Measurements from ENCODE around the gene GABRG3. TPM values are rescaled to one million over a fixed set of nuclear protein-coding genes. Genes with fewer than 3 reads are reported as not detected.
A peak's percentile ranks its signal among the peaks of the same experiment; 100 is the strongest.

The GABRG3 gene
- total RNA-seq, 1 donor from 2014 or later: not detected

DNA sequence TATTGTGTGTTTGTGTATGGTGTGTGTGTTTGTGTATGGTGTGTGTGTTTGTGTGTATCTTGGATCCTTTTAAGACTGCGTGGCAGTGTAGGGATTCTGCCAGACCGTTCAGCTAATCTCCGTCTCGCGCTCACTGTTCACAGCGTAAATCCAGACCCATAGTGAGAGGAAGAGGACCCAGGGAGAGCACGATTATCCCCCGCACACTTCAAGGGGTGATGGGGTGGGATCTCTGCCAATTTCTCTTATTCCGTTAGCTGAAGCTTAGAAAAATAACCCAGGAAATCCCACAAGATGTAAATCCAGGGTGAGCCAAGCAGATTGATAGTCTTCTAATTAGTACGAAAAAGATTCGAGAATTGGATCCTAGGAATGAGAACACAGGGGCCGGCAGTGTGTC lies 381.2 kb downstream of the GABRG3 start:
- DNase-seq (no peak), ATAC-seq (no peak)
- no peaks in the 10 kb centered on the region for H3K9me3 ChIP-seq
- no peaks in the 10 kb centered on the region for H3K4me1 ChIP-seq
- TF ChIP-seq, protein P1, sequence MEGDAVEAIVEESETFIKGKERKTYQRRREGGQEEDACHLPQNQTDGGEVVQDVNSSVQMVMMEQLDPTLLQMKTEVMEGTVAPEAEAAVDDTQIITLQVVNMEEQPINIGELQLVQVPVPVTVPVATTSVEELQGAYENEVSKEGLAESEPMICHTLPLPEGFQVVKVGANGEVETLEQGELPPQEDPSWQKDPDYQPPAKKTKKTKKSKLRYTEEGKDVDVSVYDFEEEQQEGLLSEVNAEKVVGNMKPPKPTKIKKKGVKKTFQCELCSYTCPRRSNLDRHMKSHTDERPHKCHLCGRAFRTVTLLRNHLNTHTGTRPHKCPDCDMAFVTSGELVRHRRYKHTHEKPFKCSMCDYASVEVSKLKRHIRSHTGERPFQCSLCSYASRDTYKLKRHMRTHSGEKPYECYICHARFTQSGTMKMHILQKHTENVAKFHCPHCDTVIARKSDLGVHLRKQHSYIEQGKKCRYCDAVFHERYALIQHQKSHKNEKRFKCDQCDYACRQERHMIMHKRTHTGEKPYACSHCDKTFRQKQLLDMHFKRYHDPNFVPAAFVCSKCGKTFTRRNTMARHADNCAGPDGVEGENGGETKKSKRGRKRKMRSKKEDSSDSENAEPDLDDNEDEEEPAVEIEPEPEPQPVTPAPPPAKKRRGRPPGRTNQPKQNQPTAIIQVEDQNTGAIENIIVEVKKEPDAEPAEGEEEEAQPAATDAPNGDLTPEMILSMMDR (IDR thresholded peaks at IDR 0.05): no peak
- no peaks in the 10 kb centered on the region for H3K36me3 ChIP-seq
- intact Hi-C loops (cut with DNase I): no loop called here
- no peak overlapping the region for H3K4me3 ChIP-seq
- peaks cover 3% of the 10 kb centered on the region for H3K27me3 ChIP-seq (ENCODE audit: low read depth)
- no peak overlapping the region for H3K27ac ChIP-seq

DNA sequence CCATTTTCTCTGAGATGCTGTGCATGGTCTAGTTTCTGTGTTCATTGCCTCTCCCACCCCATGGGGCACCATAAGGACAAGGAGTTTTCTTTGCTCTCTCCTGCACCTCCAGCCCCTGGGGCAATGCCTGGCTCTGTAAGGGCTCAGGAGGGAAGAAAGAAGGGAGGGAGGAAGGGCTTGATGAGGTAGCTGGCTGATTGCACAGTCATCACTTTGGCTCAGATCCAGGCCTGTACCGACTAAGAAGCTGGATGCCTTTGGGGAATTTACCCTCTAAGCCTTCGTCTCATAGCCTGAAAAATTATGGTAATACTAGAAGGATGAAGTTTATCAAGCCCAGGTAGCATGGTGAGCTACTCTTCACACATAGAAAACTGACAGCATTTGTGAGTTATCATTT lies 382.9 kb downstream of the GABRG3 start:
- Histone ChIP-seq H3K27me3 (ENCODE audit: low read depth) (peaks cover 3% of the 10 kb centered on the region), H3K4me1 (no peaks in the 10 kb centered on the region), H3K36me3 (no peaks in the 10 kb centered on the region), H3K4me3 (no peak overlapping the region), H3K9me3 (no peaks in the 10 kb centered on the region), H3K27ac (no peak overlapping the region)
- intact Hi-C loops (cut with DNase I): no loop called here
- ATAC-seq: no peak
- DNase-seq: no peak
- TF ChIP-seq, protein P1 (IDR thresholded peaks at IDR 0.05): no peak

DNA sequence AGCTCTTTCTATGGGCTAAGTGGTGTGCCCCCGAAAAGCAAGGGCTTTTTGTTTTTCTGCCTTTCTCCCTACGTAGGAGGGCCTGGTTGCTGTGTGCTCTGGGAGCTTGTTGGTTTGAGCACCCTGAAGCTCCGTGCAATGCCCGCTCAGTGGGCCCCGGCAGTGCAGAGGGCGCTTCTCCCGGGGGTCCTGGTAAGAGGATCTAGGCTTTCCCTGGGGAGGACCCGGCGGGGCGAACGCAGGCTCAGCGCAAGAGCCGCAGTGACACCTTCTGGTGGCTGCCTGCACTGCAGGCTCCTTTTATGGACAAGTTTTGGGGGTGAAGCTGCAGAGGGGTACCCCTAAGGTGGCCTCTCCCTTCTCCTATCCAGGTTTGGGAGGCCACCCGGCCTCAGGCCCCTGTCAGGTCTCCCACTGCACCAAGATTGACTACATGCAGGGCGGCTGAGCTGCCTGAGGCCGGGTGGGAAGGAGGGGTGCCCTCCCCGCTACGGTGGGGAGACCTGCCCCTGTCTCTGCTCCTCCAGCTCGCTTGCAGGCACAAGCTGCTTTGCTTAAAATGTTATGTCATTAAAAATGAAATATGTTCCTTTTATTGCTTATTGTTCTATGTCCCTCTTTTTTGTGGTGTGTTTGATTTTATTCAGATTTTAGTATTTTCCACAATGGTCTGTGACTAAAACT lies 387.9 kb downstream of the GABRG3 start:
- H3K27me3 ChIP-seq (ENCODE audit: low read depth): peaks cover 3% of the 10 kb centered on the region
- H3K36me3 ChIP-seq: no peaks in the 10 kb centered on the region
- TF ChIP-seq, protein P1 (IDR thresholded peaks at IDR 0.05): peak; percentile 72
- ATAC-seq: peak; percentile 32 to 33
- intact Hi-C loops (cut with DNase I): no loop called here
- no peak overlapping the region for H3K4me3 ChIP-seq
- DNase-seq: no peak
- H3K27ac ChIP-seq: no peak overlapping the region
- H3K4me1 ChIP-seq: no peaks in the 10 kb centered on the region
- no peaks in the 10 kb centered on the region for H3K9me3 ChIP-seq

DNA sequence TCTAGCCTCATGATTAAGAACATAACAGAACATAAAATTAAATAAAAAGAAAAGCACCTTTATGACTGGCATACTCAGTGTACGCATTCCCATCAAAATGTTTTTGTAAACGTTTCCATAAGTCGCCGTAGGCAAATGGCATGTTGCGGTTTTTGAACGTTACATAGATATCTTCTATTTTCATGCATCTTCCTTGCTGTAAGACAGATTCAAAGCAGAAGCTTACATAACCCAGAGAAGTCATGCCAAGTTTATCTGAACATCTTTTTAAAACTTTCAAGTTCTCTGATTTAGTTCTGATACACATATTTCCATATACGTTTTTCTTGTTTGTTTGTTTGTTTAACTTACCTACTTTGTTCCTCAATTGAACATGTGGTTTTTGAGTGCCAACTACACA lies 388.6 kb downstream of the GABRG3 start:
- Histone ChIP-seq H3K27ac (no peak overlapping the region), H3K9me3 (no peaks in the 10 kb centered on the region), H3K36me3 (no peaks in the 10 kb centered on the region), H3K4me1 (no peaks in the 10 kb centered on the region), H3K27me3 (ENCODE audit: low read depth) (no peaks in the 10 kb centered on the region), H3K4me3 (no peak overlapping the region)
- TF ChIP-seq, protein P1 (IDR thresholded peaks at IDR 0.05): no peak
- no peak for ATAC-seq
- intact Hi-C loops (cut with DNase I): no loop called here
- no peak for DNase-seq

DNA sequence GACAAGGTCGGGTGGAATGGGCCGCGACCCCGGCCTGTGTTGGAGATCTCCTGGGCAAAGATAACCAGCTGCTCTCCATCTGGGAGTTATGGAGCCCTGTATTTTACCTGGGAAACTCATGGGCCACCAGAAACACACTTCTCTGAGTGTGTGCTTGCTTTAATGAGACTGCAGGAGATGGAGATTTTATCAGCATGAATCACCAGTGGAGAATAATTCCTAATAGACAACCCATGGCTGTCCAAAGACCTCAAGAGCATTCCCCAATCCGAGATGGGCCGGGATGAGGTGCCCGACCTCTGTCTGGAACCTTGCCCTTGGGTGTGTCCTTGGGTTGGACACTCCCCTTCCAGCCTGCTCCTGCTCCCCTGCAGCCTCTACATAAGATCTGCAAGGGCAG lies 389.3 kb downstream of the GABRG3 start:
- no peak for DNase-seq
- H3K27ac ChIP-seq: no peak overlapping the region

More for the DNA sequence above, 389.3 kb downstream of the GABRG3 start:
- intact Hi-C loops (cut with DNase I): no loop called here
- no peaks in the 10 kb centered on the region for H3K36me3 ChIP-seq
- no peak overlapping the region for H3K4me3 ChIP-seq
- ATAC-seq: no peak
- no peaks in the 10 kb centered on the region for H3K27me3 ChIP-seq (ENCODE audit: low read depth)
- TF ChIP-seq, protein P1 (IDR thresholded peaks at IDR 0.05): no peak
- no peaks in the 10 kb centered on the region for H3K4me1 ChIP-seq
- no peaks in the 10 kb centered on the region for H3K9me3 ChIP-seq
